ENCODE results near the gene PGGT1B. TPM values are rescaled to one million over a fixed set of nuclear protein-coding genes. Genes with fewer than 3 reads are reported as not detected.

Gene PGGT1B
- total and polyA plus RNA-seq, 2 of the 8 experiments (the other 6 are each of a cell fraction or from before 2014, with no cell fraction given), result 1.9 to 43.1 TPM

GRCh38 chr5:115169487-115170133, 93.1 kb downstream of the PGGT1B start, which contains the start of gene TRIM36 (continued):
- peak; percentile 46; the same call in 1 of the 2 replicates for TF ChIP-seq CREB1 (IDR thresholded peaks at IDR 0.05)
- TF ChIP-seq SAP30 (IDR thresholded peaks at IDR 0.05; ENCODE audit: insufficient read depth, insufficient replicate concordance, low read length), result no peak
- TF ChIP-seq MAX (IDR thresholded peaks at IDR 0.05), result peak; percentile 37
- peak; percentile 84 to 90 for TF ChIP-seq POLR2A (IDR thresholded peaks at IDR 0.05; ENCODE audit: control extremely low read depth in 1 of 2, low read depth in 2 of 2, low read length in 2 of 2)
- TF ChIP-seq CHD1 (IDR thresholded peaks at IDR 0.05; ENCODE audit: low read depth, low read length), result no peak
- peak; percentile 84 for TF ChIP-seq RBBP5 (IDR thresholded peaks at IDR 0.05; ENCODE audit: borderline replicate concordance, low read depth, low read length)
- TF ChIP-seq TAF7 (optimal IDR thresholded peaks at IDR 0.05; ENCODE audit: borderline replicate concordance, low read depth, low read length), result peak; percentile 89
- no peak for TF ChIP-seq CHD2 (IDR thresholded peaks at IDR 0.05; ENCODE audit: low read length)
- peak; percentile 2 to 20; a peak in 1 of 4 replicates for TF ChIP-seq RAD21 (IDR thresholded peaks at IDR 0.05 in 1 of 2, conservative IDR thresholded peaks at IDR 0.05 in 1 of 2; ENCODE audit: low read depth in 2 of 2, low read length in 2 of 2)
- no peak for TF ChIP-seq USF2 (IDR thresholded peaks at IDR 0.05; ENCODE audit: low read length)
- TF ChIP-seq SIX5 (IDR thresholded peaks at IDR 0.05; ENCODE audit: low read depth, low read length), result no peak
- TF ChIP-seq MAFK (IDR thresholded peaks at IDR 0.05; ENCODE audit: low read depth, low read length), result no peak
- peak; percentile 66 for TF ChIP-seq E2F6 (IDR thresholded peaks at IDR 0.05)
- 0 out of 2 replicates have a peak, but pooled peaks have one; percentile 39 for TF ChIP-seq YY1 (IDR thresholded peaks at IDR 0.05; ENCODE audit: low read depth, low read length)
- no peak for TF ChIP-seq POU5F1 (IDR thresholded peaks at IDR 0.05; ENCODE audit: low read depth, low read length)
- TF ChIP-seq SP1 (IDR thresholded peaks at IDR 0.05; ENCODE audit: low read depth, low read length), result peak; percentile 74; the same call in 1 of the 2 replicates
- TF ChIP-seq ATF2 (IDR thresholded peaks at IDR 0.05; ENCODE audit: low read length), result no peak
- no peak for TF ChIP-seq SRF (IDR thresholded peaks at IDR 0.05; ENCODE audit: low read depth, low read length)
- TF ChIP-seq NANOG (IDR thresholded peaks at IDR 0.05; ENCODE audit: insufficient read depth, low read depth, low read length, poor library complexity, severe bottlenecking), result peak; percentile 2
- TF ChIP-seq EP300 (IDR thresholded peaks at IDR 0.05; ENCODE audit: borderline replicate concordance in 1 of 2, low read depth in 2 of 2, low read length in 2 of 2), result no peak
- TF ChIP-seq TAF1 (IDR thresholded peaks at IDR 0.05; ENCODE audit: low read depth, low read length), result peak; percentile 98

All from H1 (cell line).